HG03521 (cell line): ENCODE results near the gene KCNQ2.
"Not testable (repeated sequence)": the region's sequence is repeated elsewhere in the genome, so short reads cannot be mapped to it uniquely, and the experiment has no call there.

ENCODE experiments used
- ATAC-seq: cut with Tn5 transposase; IDR thresholded peaks from one replicate; pipeline ENCODE4 v1.9.1; 2021; ENCODE audit warnings: mild to moderate bottlenecking, moderate library complexity; ENCODE audit not compliant: unreplicated experiment

KCNQ2 gene

DNA sequence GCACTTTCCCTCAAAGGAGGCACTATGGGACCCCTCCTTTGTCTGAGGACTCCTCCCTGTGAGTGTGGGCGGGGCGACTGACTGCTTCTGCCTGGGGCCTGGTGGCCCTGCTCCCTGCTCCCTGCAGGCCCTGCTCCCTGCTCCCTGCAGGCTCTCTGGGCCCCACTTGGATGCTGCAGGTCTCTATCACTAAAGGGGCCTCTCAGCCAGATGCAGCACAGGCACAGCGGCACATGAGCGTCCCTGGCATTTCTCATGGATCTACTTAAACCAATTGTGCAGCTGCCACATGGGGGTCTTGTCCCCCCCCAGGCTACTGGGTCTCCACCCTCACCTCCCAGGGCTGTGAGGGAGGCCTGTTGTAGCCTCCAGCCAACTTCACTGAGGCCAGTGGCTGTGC is 18.6 kb upstream of the KCNQ2 start:
- ATAC-seq, result no peak

DNA sequence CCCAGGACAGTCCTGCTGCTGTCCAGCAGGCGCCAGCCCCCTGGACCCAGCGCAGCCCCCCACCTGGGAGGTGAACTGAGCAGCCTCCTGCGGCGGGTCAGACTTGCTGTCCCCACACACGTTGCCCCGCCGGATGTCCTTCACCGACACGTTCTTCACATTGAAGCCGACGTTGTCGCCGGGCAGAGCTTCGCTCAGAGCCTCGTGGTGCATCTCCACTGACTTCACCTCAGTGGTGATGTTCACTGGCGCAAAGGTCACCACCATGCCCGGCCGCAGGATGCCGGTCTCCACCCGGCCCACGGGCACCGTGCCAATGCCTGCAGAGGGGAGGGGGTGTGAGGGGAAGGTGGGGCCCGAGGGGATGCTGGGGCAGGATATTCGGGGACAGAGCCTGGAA is 18.0 kb upstream of the KCNQ2 start:
- no peak for ATAC-seq

DNA sequence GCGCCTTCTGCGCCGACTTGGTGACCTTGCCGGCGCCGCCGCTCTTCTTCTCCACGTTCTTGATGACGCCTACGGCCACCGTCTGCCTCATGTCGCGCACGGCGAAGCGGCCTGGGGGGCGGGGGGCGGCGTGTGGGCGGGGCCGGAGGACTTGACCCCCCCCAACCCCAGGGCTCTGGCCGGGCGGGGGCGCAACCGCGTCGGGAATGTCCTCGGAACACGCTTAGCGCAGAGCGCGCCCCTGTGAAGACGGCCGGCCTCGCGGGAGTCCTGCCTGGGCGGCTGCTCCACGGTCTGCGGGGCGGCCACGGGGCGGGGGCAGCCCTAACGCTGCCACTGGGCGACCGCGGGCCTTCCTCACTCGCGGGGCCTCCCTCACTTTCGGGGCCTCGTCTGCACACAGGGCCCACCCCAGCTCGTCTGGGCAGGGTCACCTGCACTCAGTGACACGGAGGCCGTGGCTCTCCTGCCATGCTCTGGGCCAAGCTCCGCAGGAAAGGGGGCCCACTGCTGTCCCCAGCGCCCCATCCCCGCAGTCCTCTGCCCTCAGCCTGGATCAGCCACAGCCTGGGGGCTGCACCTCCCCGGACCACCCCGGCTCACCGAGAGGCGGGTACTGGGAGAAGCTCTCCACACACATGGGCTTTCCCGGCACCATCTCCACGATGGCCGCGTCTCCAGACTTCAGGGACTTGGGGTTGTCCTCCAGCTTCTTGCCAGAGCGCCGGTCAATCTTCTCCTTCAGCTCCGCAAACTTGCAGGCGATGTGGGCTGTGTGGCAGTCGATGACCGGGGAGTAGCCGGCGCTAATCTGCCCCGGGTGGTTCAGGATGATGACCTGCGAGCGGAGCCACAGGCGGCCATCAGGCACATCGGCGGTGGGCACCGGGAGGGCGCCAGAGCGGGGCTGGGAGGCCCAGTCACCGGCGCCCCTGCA is 16.1 kb upstream of the KCNQ2 start:
- ATAC-seq, result no peak

DNA sequence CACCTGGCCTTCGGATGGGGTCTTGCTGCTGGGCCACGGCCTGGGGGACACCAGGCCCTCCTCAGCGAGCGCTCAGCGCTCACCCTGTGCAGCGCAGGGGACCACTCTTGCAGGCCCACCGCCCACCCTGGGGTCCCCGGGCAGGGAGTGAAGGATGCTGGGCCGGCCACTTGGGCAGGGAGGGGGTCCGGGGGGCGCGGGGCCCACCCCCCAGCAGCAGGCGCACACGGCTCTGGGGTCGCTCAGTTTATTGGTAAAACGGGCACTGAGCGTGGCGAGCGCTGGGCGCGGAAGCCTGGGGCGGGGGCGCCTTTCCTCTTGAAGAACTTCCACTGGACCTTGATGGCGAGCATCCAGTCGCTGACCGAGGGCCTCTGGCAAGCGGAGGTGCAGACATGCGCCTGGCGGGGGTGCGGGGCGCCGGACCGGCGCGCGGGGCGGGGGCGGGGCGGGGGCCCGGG is 15.4 kb upstream of the KCNQ2 start:
- no peak for ATAC-seq

DNA sequence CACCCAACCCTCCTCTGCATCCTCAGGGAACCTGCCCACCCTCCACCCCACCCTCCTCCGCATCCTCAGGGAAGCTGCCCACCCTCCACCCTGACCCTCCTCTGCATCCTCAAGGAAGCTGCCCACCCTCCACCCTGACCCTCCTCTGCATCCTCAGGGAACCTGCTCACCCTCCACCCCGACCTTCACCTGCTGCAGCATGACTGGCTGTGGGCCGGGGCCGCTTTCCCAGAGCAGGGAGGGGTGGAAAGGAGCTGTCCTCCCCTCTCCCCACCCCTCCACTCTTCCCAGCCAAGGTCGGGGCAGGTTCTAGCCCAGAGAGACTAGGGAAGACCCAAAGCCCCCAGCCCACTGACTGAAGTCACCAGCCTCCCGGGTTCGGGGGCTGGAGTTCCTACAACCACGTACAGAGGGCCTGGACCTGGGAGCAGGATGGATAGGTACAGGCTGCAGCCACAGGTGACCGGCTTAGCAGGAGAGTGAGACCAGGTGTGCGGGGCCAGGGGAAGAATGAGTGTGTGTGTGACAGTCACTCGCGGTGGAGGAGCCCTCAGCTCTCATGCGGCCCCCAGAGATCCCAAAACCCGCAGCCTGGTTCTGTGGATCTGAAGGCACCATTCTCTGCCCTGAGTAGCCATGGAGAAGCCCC is 14.8 kb upstream of the KCNQ2 start:
- ATAC-seq, result no peak

DNA sequence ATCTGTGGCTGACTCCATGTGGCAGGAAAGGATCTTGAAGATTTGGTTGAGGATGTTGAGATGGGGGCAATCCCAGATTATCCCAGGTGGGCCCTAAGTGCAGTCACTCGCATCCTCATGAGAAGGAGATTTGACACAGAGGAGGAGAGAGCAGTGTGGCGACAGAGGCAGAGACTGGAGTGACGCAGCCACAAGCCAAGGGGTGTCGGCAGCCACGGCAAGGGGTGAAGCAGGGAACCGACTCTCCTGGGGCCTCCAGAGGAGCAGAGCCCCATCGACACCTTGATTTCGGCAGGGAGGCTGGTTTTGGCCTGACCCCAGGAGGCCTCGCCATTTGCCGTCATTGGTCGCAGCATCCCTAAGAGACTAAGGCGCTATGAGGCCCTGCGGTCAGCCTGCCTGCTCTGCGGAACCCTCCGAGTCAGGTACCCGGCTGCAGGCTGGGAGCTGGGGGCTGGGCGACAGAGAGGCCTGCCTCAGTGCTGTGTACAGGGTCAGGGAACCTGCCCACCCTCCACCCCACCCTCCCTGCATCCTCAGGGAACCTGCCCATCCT is 13.9 kb upstream of the KCNQ2 start:
- no peak for ATAC-seq

DNA sequence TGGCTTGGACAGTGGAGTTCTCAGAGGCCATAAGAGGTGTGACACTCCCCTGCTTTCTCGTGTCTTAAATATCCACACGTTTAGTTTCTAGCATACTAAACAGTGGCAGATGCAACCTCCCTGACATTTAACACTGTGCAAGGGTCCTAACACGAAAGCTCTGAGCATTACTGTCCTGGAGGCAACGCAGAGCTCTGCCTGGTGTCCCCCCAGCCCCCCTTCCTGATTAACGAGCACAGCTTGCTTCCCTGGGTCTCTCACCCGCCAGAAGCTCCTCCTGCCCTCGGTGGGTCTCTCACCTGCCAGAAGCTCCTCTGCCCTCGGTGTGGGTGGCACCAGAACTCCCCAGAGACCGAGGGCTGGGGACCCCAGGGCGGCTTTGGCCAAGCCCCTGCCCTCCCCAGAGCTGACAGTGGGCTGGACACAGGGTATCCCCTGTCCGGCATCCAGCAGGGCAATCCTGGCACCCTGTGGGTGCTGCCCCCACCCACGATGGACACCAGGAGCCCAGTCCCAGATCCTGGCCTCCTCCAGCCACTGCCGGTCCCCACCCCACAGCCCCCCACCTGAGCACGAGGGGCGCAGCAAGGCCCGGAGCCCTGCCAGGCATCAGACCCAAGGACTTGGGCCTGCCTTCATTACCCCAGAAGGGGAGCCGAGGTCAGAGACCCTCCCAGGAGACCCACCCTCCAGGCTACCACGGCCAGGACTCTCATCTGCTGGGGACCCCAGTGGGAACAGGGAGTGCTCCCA is 12.4 kb upstream of the KCNQ2 start:
- no peak for ATAC-seq

DNA sequence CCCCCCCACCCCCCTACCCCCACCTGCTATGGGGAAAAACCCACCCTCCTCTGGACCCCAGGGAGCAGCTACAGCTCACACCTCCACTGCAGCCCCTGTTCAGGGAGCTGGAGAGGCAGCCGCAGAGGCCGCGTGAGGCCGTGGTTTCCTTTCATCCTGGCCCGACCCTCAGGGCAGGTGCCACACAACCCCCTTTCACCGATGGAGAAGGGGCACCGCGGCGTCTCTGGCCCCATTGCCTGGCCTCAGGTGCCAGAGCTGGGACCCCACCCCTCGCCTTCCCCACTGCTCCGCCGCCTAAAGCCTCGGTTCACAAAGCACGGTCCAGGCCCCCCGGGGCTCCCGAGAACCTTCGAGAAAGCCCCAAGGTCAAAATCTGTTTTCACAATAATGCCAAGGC is 11.8 kb upstream of the KCNQ2 start:
- ATAC-seq, result no peak

DNA sequence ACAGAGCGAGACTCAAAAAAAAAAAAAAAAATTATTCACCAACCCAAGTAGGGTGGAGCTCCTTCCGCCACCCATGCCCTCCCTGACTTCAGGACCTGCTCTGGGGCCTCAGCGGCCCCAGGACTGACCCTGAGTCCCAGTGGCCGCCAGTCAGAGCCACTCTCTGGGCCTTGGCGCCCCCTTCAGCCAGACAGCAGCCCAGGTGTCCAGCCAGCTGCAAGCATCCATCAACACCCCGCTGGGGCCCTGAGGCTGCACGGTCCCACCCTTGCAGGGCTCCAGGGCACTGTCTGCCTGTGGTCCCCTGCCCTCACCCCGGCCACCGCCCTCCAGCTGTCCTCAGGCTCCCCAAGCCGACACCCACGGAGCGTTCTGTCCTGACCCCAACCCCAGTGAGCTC is 11.4 kb upstream of the KCNQ2 start:
- no peak for ATAC-seq

DNA sequence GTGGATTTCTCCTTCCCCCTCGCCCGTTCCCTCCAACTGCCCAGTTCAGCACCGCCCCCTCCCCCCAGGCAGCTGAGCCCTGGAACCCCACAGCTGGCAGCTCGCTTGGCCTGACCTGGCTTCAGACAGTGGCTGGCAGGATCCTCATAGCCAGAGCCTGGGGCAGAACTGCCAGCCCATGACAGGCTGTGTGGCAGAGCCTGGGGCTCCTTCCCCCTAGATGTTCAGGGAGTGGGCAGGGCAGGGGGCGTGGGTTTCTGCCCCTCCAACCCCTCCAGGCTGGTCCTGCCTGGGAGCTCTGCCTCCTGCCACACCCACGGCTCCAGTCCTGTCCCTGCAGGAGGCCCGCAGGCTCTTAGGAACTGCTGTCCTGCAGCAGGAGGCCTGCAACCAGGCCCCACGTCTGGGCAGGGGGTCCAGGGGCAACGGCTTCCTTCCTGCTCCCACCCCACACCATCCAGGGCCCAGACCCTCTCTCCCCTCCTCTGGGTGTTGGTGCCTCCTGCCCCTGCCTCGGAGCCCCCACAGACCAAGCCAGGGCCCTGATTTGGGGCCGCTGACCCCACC is 9.6 kb upstream of the KCNQ2 start:
- ATAC-seq, result no peak

DNA sequence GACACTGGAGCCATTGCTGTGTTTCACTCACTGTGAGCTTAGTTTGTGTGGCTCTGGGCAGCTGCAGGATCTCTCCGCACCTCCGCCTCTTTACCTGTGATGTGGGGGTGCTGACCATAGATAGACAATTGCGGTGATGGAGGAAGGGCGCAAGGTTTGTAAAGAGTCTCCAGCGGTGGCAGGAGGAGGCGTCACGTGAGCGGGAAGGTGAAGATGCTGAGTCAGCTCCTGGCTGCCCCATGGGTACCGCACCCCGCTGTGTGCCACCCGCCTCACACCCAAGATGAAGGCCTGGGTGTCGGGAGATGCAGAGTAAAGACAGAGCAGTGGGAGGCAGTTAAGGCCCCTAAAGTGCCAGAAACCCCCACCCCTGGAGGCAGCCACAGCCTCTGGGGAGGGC is 9.0 kb upstream of the KCNQ2 start:
- ATAC-seq, result no peak

DNA sequence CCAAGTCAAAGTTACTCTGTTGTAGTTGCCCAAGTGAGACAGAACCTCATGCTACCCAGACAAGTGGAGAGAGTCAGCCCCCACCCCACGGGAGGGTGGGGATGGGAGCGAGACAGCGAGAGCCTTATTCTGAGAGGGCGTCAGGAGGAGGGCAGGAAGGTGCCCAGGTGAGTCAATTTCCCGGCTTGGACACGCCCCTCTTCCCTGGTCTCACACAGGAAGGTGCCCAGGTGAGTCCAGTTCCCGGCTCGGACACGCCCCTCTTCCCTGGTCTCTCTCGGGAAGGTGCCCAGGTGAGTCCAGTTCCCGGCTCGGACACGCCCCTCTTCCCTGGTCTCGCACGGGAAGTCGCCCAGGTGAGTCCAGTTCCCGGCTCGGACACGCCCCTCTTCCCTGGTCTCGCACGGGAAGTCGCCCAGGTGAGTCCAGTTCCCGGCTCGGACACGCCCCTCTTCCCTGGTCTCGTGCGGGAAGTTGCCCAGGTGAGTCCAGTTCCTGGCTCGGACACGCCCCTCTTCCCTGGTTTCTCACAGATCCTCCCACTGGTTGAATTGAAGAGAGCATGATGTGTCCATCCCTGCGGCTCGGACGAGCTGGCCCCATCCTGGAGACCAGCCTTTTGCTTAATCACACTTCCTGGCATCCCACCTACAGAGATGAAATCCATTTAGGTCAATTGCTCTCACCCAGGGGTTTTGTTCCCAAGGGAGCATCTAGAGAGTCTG is 7.4 kb upstream of the KCNQ2 start:
- not testable (repeated sequence) for ATAC-seq

DNA sequence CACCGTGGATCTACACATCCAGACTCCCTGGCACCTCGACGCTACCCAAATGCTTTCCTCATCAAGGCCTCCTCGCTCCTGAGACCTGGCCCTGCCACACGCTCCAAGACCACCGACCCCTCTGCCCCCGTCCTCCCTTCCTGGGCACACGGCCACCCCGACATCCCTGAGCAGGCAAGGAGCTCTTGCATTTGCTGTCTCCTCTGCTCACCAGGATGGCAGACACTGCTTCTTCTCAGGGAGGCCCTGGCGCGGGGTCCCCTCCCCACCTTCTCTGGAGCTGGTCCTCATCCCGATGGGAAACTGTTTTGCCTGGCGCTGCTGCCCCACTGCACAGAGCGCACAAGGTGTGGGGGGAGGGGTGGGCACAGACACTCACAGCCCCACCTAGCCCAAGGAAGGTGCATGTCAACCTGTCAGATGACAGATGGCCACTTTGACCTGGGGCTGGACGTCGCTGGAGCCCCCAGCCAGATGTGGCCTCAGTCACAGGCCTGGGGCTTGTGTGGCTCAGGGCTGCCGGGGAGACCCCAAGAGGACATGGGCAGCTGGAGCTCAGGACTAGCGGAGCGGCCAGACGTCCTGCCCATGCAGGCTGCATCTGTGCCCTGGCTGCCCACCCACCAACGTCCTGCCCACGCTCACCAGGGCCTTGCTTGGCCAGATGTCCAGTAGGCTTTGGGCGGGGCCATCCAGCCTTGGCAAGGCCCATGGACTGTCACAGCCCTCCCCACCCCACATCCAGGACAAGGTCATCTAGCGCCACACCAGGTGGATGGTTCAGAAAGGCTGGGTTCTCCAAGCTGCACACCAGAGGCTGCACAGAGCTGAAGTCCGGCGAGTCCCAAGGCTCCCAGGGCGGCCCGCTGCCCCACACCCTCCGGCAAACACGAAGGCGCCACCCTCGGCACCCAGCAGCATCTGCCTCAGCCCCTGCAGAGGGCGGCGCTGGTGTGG is 6.2 kb upstream of the KCNQ2 start:
- no peak for ATAC-seq

DNA sequence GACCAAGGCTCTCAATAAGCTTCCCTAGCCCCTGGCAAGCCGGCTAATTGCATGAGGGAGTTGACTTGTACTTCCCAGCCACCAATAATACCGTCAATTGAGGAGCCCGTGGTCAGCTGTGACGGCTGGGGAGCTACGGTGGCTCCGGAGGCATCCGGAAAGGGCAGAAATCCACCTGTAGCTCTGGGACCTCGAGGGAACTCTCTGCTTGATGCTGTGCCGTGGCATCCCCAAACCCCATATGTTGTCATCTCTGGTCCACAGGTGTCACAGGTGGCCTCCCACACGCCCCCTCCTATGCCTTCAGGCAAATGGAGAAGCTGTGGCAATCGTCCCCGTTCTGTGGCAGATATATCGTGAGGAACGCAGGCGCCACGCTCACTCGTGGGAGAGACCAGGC is 5.5 kb upstream of the KCNQ2 start:
- ATAC-seq, result no peak

DNA sequence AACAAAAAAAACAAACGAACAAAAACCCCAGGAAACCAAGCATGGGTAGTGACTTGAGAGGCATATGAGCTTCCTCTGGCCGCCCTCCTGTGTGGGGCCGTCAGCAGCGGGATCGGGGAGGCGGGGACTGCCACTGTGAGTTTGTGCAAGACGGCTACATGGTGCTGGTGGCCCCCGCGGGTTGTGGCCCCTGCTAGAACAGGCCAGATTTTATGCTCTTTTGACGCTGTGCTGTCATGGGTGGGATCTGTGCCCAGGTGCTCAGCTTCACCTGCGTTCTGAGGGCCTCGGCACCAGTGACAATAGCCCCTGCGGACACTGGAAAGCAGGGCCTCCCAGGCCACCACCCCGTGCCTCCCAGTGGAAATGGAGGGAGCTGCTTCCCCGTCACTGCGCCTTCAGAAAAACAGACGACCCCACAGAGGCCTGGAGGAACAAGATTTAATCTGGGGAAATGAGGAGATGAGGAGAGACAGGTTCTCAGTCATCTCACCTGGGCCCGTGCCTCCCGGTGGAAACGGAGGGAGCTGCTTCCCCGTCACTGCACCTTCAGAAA is 4.7 kb upstream of the KCNQ2 start:
- ATAC-seq, result no peak

DNA sequence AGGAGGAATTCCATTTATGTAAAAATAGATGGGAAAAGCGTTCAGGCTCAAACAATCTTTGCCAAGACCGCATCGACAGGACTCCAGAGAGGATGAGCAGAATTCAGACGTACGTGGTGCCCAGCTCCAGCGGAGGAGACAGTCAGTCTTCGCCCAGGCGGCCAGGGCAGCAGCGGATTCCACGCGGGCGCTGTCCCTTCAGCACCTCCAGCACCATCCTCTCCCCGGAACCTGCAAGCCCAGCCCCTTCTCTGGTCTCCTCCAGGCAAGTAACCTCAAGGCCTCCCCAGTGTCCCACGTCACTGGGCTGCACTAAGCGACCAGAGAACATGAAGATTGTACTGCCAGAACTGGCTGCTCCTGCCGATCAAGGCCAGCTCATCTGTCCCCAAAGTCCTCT is 2.8 kb upstream of the KCNQ2 start:
- no peak for ATAC-seq

DNA sequence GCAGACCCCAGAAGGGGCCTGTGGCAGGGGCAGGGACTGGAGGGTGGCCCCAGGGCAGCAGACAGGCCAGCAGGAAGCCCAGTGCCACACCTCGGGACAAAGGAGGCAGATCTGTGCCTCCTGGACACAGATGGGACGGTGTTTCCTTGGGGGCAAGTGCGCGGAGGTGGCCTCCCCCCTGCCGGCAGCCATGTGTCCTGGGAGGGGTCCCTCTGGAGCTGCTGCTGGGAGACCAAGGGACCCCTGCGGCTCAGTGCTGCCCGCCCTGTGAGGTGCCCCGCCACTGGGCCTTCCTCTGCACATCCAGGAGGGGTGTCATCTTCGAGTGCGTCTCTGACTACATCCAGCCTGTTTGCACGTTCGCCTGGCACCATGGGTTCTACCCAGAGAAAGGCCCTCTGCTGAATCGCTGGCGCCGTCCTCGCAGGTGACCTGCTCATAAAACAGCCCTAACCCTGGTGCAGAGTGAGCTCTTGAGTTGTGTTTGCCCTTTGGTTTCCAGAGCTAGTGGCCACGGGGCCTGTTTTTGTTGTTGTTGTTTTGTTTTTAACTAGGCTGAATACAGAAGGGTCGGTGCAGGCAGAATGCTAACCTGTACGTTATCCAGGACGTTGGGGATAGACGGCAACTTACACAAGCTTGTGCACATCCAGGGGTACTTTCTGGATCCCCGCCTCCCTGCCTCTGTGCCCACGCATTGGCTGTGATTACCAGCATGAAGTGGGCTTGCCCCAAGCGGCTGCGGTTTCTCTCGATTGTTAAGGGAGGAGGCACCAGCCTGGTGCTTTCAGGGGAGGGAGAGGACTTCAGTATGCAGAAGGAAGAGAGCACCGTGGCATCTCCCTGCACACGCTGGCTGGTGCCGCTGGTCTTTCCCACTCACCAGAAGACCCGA is 1.3 kb upstream of the KCNQ2 start:
- ATAC-seq, result no peak

DNA sequence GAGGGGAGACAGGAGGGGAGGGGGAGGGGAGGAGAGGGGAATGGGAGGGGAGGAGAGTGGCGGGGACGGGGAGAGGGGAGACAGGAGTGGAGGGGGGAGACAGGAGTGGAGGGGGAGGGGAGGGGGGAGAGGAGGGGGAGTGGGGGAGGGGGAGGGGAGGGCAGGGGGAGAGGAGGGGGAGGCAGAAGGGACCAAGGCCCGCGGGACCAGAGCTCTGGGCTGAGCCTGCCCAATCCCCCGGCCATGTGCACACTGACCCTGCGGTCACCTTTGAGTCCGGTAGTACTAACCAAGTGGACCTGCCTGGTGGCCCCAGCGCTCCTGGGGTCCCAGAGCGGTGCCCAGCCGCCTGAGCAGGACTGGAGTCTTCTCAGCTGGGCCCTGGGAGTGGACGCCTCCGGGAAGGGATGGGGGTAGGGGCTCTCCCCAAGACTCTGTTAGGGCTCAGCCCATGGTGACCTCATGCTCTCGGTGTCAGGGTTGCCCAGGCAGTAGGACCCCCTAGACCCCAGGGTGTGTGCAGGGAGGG is 471 bp upstream of the KCNQ2 start:
- no peak for ATAC-seq
